Fibroblast of lung (primary cell): ENCODE measurements around the gene CLCF1. TPM values are rescaled to one million over a fixed set of nuclear protein-coding genes. Genes with fewer than 3 reads are reported as not detected.

Source experiments
- DNase-seq, 2 donors: peaks; one replicate each; pipeline versions ENCODE4 v3.0.0 to v3.0.0-alpha.2; 2010; ENCODE audit warnings: low read depth in 2 of 2
- H2AFZ ChIP-seq: 2 replicates; pipeline ENCODE4 v1.5.1; 2012; ENCODE audit warnings: low read length, control low read depth, inconsistent platforms
- H3K27ac ChIP-seq: 2 replicates; pipeline ENCODE4 v1.5.1; 2011; ENCODE audit warnings: low read length, control low read depth; ENCODE audit not compliant: insufficient read depth
- H3K27me3 ChIP-seq: 2 replicates; pipeline ENCODE4 v1.5.1; 2011; ENCODE audit warnings: mild to moderate bottlenecking, low read length; ENCODE audit not compliant: control insufficient read depth, insufficient read depth
- H3K36me3 ChIP-seq: 2 replicates; pipeline ENCODE4 v1.5.1; 2011; ENCODE audit warnings: low read length; ENCODE audit not compliant: control insufficient read depth, insufficient read depth
- H3K4me1 ChIP-seq: 2 replicates; pipeline ENCODE4 v1.5.1; 2011; ENCODE audit warnings: low read length; ENCODE audit not compliant: control insufficient read depth, insufficient read depth; ENCODE audit errors: extremely low read depth
- H3K4me2 ChIP-seq: 2 replicates; pipeline ENCODE4 v1.5.1; 2011; ENCODE audit warnings: low read length, control low read depth; ENCODE audit not compliant: insufficient read depth; ENCODE audit errors: extremely low read depth
- H3K4me3 ChIP-seq, 4 experiments: fragments of 200-600 bp in 1 of 4; sonication (generic) in 1 of 4; replicated peaks in 1 of 4; 2 replicates each; pipeline ENCODE4 v1.5.1; 2011 to 2016; ENCODE audit warnings: low read length in 4 of 4, low read depth in 3 of 4, mild to moderate bottlenecking in 3 of 4, control low read depth in 2 of 4, inconsistent platforms in 1 of 4, mixed read lengths in 1 of 4; ENCODE audit not compliant: insufficient read depth in 1 of 4; ENCODE audit errors: control extremely low read depth in 1 of 4
- H3K79me2 ChIP-seq: 2 replicates; pipeline ENCODE4 v1.5.1; 2012; ENCODE audit warnings: mild to moderate bottlenecking, low read length, inconsistent platforms; ENCODE audit not compliant: control insufficient read depth, insufficient read depth
- H3K9ac ChIP-seq: 2 replicates; pipeline ENCODE4 v1.5.1; 2011; ENCODE audit warnings: mild to moderate bottlenecking, low read length, control low read depth; ENCODE audit not compliant: insufficient read depth
- H3K9me3 ChIP-seq: 2 replicates; pipeline ENCODE4 v1.5.1; 2012; ENCODE audit warnings: low read depth, low read length; ENCODE audit not compliant: control insufficient read depth, insufficient read depth
- H4K20me1 ChIP-seq: 2 replicates; pipeline ENCODE4 v1.5.1; 2011; ENCODE audit warnings: low read length; ENCODE audit not compliant: control insufficient read depth, insufficient read depth; ENCODE audit errors: extremely low read depth
- CTCF ChIP-seq, 2 donors: IDR thresholded peaks in 1 of 2; conservative IDR thresholded peaks in 1 of 2; 1 replicate in 1 of 2; 2 replicates in 1 of 2; pipeline ENCODE4 v1.5.1; 2011 to 2012; ENCODE audit warnings: low read length in 2 of 2, control low read depth in 1 of 2, inconsistent platforms in 1 of 2, low read depth in 1 of 2, mild to moderate bottlenecking in 1 of 2
- EZH2 ChIP-seq: IDR thresholded peaks from 2 replicates; pipeline ENCODE4 v1.5.1; 2012; ENCODE audit warnings: low read length, control low read depth, mild to moderate bottlenecking; ENCODE audit errors: missing control alignments
- polyA plus RNA-seq, 2 donors: library from polyadenylated mRNA; depleted of rRNA in 1 of 2; stranded (reverse) in 1 of 2; unstranded in 1 of 2; fragments of >200 nt; gene quantifications; 2 replicates each; pipeline ENCODE4 v1.2.1, GENCODE V29; 2011 to 2012; ENCODE audit warnings: missing spikeins in 1 of 2
- total RNA-seq: library from RNA; depleted of rRNA; stranded (reverse); fragments of >200 nt; gene quantifications from 2 replicates; pipeline ENCODE4 v1.2.1, GENCODE V29; 2014

The CLCF1 gene
- total and polyA plus RNA-seq, 2 donors (not counting 1 experiment from before 2014, with no cell fraction given), result 2.3 to 6.0 TPM

GRCh38 chr11:67356864-67357561 is 16.4 kb downstream of the CLCF1 start:
- no peak overlapping the region for H3K9ac ChIP-seq
- H3K4me3 ChIP-seq, result no peak overlapping the region
- peaks cover 4% of the 10 kb centered on the region for H3K79me2 ChIP-seq
- no peak overlapping the region for H3K4me2 ChIP-seq
- H3K27me3 ChIP-seq, result no peaks in the 10 kb centered on the region
- TF ChIP-seq CTCF (conservative IDR thresholded peaks at IDR 0.05 in 1 of 2, IDR thresholded peaks at IDR 0.05 in 1 of 2; ENCODE audit: low read depth in 1 of 2, low read length in 2 of 2) (peak; percentile 96 to 97), EZH2 (no peak)
- peak; percentile 73 to 84 for DNase-seq
- H2AFZ ChIP-seq, result no peak overlapping the region
- peak overlapping the region; percentile 99 for H3K27ac ChIP-seq
- no peaks in the 10 kb centered on the region for H3K9me3 ChIP-seq
- peaks cover 39% of the 10 kb centered on the region for H3K4me1 ChIP-seq
- H4K20me1 ChIP-seq, result no peaks in the 10 kb centered on the region
- no peaks in the 10 kb centered on the region for H3K36me3 ChIP-seq

GRCh38 chr11:67356387-67356863 is 17.0 kb downstream of the CLCF1 start:
- no peak overlapping the region for H3K4me2 ChIP-seq
- DNase-seq, result no peak
- peaks cover 4% of the 10 kb centered on the region for H3K79me2 ChIP-seq
- H3K4me3 ChIP-seq, result no peak overlapping the region
- H3K27me3 ChIP-seq, result no peaks in the 10 kb centered on the region
- no peaks in the 10 kb centered on the region for H3K9me3 ChIP-seq
- no peak overlapping the region for H3K9ac ChIP-seq
- no peaks in the 10 kb centered on the region for H4K20me1 ChIP-seq
- H2AFZ ChIP-seq, result no peak overlapping the region
- peak overlapping the region; percentile 99 for H3K27ac ChIP-seq
- TF ChIP-seq EZH2 (no peak), CTCF (conservative IDR thresholded peaks at IDR 0.05 in 1 of 2, IDR thresholded peaks at IDR 0.05 in 1 of 2; ENCODE audit: low read depth in 1 of 2, low read length in 2 of 2) (no peak)
- no peaks in the 10 kb centered on the region for H3K36me3 ChIP-seq
- H3K4me1 ChIP-seq, result peaks cover 43% of the 10 kb centered on the region

- H3K27ac ChIP-seq, result peak overlapping the region; percentile 99
- no peak for TF ChIP-seq CTCF (conservative IDR thresholded peaks at IDR 0.05 in 1 of 2, IDR thresholded peaks at IDR 0.05 in 1 of 2; ENCODE audit: low read depth in 1 of 2, low read length in 2 of 2)
- no peak for TF ChIP-seq EZH2
- peaks cover 4% of the 10 kb centered on the region for H3K79me2 ChIP-seq
- H3K4me3 ChIP-seq, result no peak overlapping the region
- H3K27me3 ChIP-seq, result no peaks in the 10 kb centered on the region
- no peak overlapping the region for H3K9ac ChIP-seq
- H3K4me1 ChIP-seq, result peaks cover 45% of the 10 kb centered on the region
- peak overlapping the region; percentile 9 for H3K4me2 ChIP-seq
- H4K20me1 ChIP-seq, result no peaks in the 10 kb centered on the region
- peaks cover 1% of the 10 kb centered on the region for H3K36me3 ChIP-seq
- no peak overlapping the region for H2AFZ ChIP-seq
- no peak for DNase-seq
- H3K9me3 ChIP-seq, result no peaks in the 10 kb centered on the region
Measured at GRCh38 chr11:67355794-67356386, 17.5 kb downstream of the CLCF1 start.
